NCI-H510A treated with DMSO at 0.1 percent for 48 hours (cell line): ENCODE data around the gene ARHGAP35.
"Not testable (repeated sequence)": the region's sequence is repeated elsewhere in the genome, so short reads cannot be mapped to it uniquely, and the experiment has no call there.

Source experiments
- DNase-seq: peaks from one replicate; lab custom pipeline; 2025; lab: John Stamatoyannopoulos, UW

ARHGAP35 gene

DNA sequence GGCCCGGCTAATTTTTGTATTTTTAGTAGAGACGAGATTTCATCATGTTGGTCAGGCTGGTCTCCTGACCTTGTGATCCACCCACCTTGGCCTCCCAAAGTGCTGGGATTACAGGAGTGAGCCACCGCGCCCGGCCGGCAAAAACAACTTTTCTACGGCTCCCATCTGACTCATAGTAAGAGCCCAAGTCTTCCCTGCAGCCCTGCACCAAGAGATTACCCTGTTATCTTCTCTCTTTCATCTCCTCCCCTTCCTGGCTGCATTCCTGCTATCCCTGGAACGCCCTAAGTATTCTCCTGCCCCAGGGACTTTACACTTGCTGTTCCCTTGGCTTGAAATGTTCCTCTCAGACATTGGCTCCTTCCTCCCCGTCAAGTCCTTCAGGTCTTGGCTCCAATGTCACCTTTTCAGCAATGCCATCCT lies 16.7 kb upstream of the ARHGAP35 start:
- DNase-seq: no peak

DNA sequence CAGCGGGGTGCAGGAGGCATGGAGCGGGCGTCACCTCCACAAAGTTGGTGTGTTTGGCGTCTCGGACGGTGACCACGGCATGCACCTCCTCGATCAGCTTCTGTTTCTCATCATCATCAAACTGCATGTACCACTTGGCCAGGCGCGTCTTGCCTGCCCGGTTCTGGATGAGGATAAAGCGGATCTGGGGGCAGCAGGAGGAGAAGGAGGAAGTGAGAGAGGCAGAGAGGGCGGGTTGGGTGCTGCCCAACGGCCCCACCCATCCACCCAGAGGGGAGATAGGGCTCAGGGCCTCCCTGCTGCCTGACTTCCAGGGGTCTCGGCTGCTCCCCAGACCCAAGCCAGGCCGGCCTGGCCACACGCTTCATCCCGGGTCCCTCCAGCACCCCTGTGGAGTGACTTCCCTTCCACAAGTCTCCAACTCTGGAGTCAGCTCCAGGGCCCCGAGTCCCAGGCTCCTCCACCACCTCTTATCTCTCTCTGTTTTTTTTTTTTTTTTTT lies 14.8 kb upstream of the ARHGAP35 start:
- no peak for DNase-seq

- no peak for DNase-seq
These were observed 13.3 kb upstream of the ARHGAP35 start for GRCh38 chr19:46847528-46847927.

DNA sequence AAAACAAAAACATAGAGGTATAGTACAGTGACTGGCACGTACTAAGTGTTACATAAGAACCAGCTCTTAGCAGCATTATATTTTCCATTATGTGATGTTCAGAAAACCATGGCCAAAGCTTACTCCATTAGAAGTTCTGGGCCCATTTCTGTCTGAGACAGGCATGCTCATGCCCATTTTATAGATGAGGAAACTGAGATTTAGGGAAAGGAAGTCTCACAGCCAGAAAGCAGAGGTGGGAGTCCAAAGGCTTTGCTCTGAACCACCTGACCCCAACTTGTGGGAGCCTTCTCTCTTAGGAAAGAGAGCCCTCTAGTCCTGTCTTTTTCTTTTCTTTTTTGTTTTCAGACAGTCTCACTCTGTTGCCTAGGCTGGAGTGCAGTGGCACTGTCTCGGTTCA lies 12.4 kb upstream of the ARHGAP35 start:
- DNase-seq: no peak

DNA sequence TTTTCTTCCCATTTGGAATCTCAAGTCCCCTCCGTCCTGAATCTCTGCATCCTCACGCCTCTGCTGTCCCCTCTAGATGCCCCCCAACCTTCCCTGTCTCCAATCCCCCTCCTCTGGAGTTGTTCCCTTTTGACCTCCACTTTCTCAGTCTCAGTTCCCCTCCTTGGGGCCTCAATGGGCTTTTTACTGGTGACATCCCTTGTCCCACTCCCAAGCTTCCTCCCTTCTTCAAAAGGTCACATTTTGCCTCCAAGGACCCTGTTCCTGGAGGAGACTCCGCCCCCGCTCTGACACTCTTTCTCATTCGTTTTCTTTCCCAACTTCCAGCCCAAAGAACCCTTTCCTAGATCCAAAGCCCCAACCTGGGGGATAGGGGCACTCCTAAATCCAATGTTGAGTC lies 11.2 kb upstream of the ARHGAP35 start:
- DNase-seq: no peak

- peak; percentile 96 for DNase-seq
These were observed 10.3 kb upstream of the ARHGAP35 start, which contains the start of gene AP2S1 for GRCh38 chr19:46850228-46851203. Gene AP2S1, minus strand, starts transcription at chr19:46850846. Its CDS starts 80 bp downstream, at chr19:46850766.

- no peak for DNase-seq
These were observed 8.0 kb upstream of the ARHGAP35 start for GRCh38 chr19:46852830-46853229.

GRCh38 chr19:46854698-46855097 lies 6.1 kb upstream of the ARHGAP35 start:
- not testable (repeated sequence) for DNase-seq

DNA sequence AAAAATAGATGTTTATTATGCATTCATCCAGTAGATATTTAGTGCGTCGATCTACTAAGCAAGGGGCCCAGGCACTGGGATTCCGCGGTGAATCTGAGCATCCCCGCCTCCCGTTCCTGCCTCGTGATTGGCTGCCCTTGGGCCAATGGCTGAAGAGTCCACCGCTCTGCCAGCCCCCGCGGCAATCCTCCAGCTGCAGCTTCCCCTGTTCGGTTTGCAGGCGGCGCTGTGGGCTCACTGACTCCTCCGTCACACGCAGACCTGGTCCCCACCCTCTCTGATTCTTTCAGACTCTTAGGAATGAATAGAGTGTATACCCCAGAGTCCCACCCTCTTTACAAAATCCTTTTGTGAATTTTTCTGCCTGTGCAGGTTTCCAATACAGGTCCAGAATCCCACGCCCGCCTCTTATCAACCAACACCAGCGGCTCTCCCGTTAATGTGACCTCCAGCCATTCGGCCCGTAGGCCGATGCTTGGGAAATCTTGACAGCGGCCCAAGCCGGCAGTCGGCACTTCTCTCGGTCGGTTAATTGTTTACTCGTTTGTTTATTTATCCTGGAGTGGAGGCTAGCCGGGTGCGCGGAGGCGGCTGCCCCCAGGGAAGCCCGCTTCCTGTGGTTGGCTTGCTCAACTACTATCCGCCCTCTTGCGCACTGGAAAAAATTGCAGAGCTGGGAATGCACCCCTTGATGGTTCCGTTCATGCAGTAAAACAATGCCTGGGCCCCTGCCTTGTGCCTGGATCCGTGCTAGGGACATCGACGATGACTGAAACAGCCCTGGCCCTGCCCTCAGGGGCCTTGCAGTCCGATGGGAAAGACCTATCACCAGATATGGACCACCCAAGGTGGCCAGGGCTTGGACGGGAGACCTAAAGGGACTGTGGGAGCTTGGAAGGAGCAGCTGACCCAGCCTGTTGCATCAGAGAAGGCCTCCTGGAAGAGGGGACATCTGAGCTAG lies 4.5 kb upstream of the ARHGAP35 start:
- DNase-seq: peak; percentile 96

- peak; percentile 87 for DNase-seq
These were observed 1.1 kb upstream of the ARHGAP35 start for GRCh38 chr19:46859637-46860124.

DNA sequence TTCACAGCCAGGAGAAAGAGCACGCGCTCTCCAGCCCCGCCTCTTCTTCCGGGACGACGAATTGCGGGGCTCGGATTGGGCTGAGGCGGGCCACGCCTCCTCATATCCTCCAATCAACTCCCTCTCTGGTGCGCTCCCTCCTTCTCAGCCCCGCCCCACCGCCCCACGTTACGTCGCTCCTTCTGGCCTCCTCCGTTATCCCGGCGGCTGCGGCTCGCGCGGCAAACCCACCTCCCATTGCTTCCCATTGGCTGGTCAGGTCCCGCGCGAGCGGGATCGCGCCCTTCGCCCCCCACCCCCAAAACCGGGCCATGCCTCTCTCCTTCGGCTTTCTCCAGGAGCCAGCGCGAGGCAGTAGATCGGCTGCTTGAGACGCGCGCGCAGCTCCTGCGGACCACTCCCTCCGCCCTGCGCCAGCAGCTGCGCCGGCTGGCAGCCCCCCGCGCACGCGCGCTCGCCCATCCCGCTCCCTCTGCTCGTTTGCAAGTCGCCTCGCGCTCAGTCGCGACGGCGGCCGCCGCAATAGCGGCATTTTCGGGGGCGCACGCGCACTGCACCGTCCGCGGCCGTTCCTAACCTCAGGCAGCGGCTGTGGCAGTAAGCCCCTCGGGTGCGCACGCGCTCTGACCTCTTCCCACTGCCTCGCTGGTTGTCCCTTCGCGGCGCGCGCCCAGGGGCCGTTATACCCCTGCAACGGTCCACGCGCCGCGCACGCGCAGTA lies 512 bp upstream of the ARHGAP35 start:
- DNase-seq: peak; percentile 97

- DNase-seq: peak; percentile 32
These were observed 1.1 kb downstream of the ARHGAP35 start for GRCh38 chr19:46861691-46862502.

DNA sequence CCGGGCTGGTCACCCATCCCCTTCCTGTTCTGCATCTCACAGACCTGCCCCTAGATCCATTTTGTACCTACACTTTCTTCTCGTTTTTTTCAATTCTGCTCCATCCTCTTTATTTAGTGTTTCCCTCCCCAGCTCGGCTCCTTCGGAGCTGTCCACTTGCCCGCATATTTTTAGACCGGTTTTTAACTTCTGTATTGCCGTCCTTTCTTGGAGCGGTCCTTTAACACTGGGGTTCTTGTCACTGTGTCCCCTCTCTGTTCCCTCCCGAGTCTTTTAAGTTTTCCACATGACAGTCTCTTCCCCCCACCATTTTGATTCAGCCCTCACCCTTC lies 1.7 kb downstream of the ARHGAP35 start:
- no peak for DNase-seq

DNA sequence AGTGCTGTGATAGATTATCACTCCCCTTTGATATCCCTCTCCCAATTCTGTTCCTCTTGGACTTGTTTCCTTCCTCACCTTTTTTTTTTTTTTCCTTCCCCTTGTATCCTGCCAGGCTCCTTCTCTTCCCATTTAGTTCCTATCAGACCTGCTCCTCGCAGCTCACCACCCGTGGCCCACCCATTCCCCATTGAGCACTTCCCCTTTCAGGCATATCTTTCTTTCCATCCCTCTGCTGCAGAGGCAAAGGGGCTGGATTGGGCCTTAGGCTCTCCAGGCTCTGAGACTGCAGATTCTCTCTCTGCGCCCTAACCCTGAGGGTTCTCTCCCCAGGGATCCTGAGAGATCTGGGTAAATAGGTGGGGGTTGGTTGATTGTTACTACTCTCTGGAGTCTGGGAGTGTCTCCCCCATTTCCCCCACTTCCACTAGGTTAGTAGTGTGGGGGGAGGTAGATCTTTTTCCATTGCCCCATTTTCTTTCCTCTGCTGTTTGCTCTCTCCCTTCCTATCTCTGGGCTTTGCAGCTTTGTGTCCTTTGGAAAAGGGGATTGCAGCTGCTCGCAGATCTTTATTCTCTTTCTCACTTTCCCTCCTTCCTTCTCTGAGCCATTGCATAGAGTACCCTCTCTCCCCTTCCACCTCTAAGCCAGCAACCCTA lies 2.3 kb downstream of the ARHGAP35 start:
- DNase-seq: no peak

- peak; percentile 37 for DNase-seq
These were observed 3.2 kb downstream of the ARHGAP35 start for GRCh38 chr19:46863818-46864629.

GRCh38 chr19:46866407-46867136 lies 5.8 kb downstream of the ARHGAP35 start:
- DNase-seq: peak; percentile 79

DNA sequence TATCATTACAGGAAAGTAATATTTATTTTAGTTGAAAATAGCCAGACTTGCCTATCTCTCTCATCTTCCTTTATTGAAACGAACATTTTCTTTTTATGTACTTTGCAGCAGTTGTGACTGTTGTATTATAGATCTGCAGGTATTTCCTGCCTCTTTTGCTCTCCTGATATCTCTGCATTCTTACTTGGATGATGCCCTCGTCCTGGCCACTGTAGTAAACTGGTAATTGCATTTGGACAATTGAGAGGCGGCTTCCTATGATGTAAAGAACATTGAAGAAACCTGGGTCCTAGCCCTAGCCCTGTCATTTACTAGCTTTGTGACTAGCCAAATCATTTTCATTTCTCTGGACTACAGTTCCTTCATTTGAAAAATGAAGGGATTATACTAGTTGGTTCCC lies 6.4 kb downstream of the ARHGAP35 start:
- no peak for DNase-seq

- no peak for DNase-seq
These were observed 7.4 kb downstream of the ARHGAP35 start for GRCh38 chr19:46868025-46868802.
